Measurements from ENCODE around the gene THAP3.

GRCh38 chr1:6673816-6674398 lies 49.2 kb downstream of the THAP3 start:
- TF ChIP-seq CTCF (IDR thresholded peaks at IDR 0.05) (no peak), POLR2AphosphoS5 (IDR thresholded peaks at IDR 0.05) (no peak), POLR2A (IDR thresholded peaks at IDR 0.05) (no peak), EP300 (IDR thresholded peaks at IDR 0.05) (no peak)

Measured in upper lobe of left lung (tissue), 4 donors.